Muscle of leg (tissue), 11 donors: Measurements from ENCODE around the gene RDH16. TPM values are rescaled to one million over a fixed set of nuclear protein-coding genes. Genes with fewer than 3 reads are reported as not detected.
"Not testable (repeated sequence)": the region's sequence is repeated elsewhere in the genome, so short reads cannot be mapped to it uniquely, and the experiment has no call there.

Source experiments
- DNase-seq: peaks from one replicate; pipeline ENCODE4 v3.0.0; 2013
- H3K27ac ChIP-seq: one replicate; pipeline ENCODE4 v1.5.1; 2013; ENCODE audit warnings: mild to moderate bottlenecking, low read length, control low read depth
- H3K27me3 ChIP-seq: one replicate; pipeline ENCODE4 v1.6.1; 2013; ENCODE audit warnings: low read length; ENCODE audit not compliant: control insufficient read depth, insufficient read depth
- H3K36me3 ChIP-seq: one replicate; pipeline ENCODE4 v1.6.1; 2013; ENCODE audit warnings: low read length; ENCODE audit not compliant: control insufficient read depth, insufficient read depth
- H3K4me1 ChIP-seq: one replicate; pipeline ENCODE4 v1.6.1; 2013; ENCODE audit warnings: low read length; ENCODE audit not compliant: control insufficient read depth, insufficient read depth
- H3K4me3 ChIP-seq: one replicate; pipeline ENCODE4 v1.5.1; 2013; ENCODE audit warnings: low read length, control low read depth
- H3K9me3 ChIP-seq: replicated peaks from 2 replicates; pipeline ENCODE4 v1.6.1; 2013; ENCODE audit warnings: low read depth, low read length; ENCODE audit not compliant: control insufficient read depth
- WGBS: methylation state at CpG from one replicate; pipeline ENCODE4 v1.1.5; 2013; ENCODE audit warnings: missing lambda C conversion rate; ENCODE audit not compliant: insufficient coverage; 5-methylcytosine and 5-hydroxymethylcytosine counted together
- polyA plus RNA-seq, 8 donors: library from polyadenylated mRNA; unstranded; fragments of 120-200 nt; gene quantifications; one replicate each; pipeline versions ENCODE4 v1.2.1 to v1.2.3, GENCODE V29; 2013; ENCODE audit warnings: inconsistent platforms in 1 of 8, low replicate concordance in 1 of 8; ENCODE audit not compliant: insufficient read length in 8 of 8, insufficient read depth in 1 of 8
- total RNA-seq: library from RNA; stranded (reverse); fragments of 120-200 nt; gene quantifications from one replicate; pipeline ENCODE4 v1.2.4, GENCODE V29; 2013

The RDH16 gene
- total and polyA plus RNA-seq, 9 donors = 0.12 to 0.50 (median 0.27) TPM

- no peaks in the 10 kb centered on the region for H3K9me3 ChIP-seq
- H3K27ac ChIP-seq = no peak overlapping the region
- H3K27me3 ChIP-seq = no peaks in the 10 kb centered on the region
- H3K4me1 ChIP-seq = peaks cover 6% of the 10 kb centered on the region
- no peak overlapping the region for H3K4me3 ChIP-seq
- no peak for DNase-seq
- no CpG with 5 or more reads among the region's 4 CpGs for WGBS
- no peaks in the 10 kb centered on the region for H3K36me3 ChIP-seq
These were observed 30.1 kb downstream of the RDH16 start for GRCh38 chr12:56927281-56927680.

DNA sequence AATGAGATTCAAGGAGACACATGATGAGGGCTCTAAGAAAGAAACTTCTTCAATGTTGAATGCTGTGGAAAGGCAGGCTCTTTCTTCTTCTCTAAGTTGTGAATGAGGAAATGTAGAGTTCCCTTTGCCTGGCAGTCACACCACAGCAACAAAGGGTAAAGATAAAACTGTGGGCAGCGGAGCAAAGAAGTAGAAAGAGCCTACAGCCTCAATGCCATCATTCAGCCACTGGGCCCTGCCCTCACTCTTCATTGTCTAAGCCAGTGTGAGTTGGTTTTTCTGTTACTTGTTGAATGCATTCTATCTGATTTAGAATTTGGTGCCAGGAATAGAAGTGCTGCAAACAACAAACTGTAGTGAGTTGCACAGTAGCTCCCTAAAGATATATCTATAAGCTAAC lies 35.4 kb downstream of the RDH16 start:
- Histone ChIP-seq H3K4me3 (no peak overlapping the region), H3K27me3 (no peaks in the 10 kb centered on the region), H3K27ac (no peak overlapping the region), H3K4me1 (no peaks in the 10 kb centered on the region), H3K9me3 (no peaks in the 10 kb centered on the region), H3K36me3 (no peaks in the 10 kb centered on the region)
- whole genome bisulfite sequencing = no CpG with 5 or more reads among the region's 1 CpG
- DNase-seq = peak; percentile 27

GRCh38 chr12:56921346-56921745 lies 36.1 kb downstream of the RDH16 start:
- Histone ChIP-seq H3K4me3 (no peak overlapping the region), H3K36me3 (no peaks in the 10 kb centered on the region), H3K9me3 (no peaks in the 10 kb centered on the region), H3K27me3 (no peaks in the 10 kb centered on the region), H3K4me1 (no peaks in the 10 kb centered on the region), H3K27ac (no peak overlapping the region)
- DNase-seq = no peak
- no CpG with 5 or more reads among the region's 1 CpG for WGBS

DNA sequence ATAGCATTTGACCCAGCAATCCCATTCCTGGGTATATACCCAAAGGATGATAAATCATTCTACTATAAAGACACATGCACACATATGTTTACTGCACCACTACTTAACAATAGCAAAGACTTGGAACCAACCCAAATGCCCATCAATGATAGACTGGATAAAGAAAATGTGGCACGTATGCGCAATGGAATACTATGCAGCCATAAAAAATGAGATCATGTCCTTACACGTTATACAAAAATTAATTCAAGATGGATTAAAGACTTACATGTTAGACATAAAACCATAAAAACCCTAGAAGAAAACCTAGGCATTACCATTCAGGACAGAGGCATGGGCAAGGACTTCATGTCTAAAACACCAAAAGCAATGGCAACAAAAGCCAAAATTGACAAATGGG lies 39.3 kb downstream of the RDH16 start:
- H3K9me3 ChIP-seq, H3K4me1 ChIP-seq, H3K4me3 ChIP-seq, H3K27ac ChIP-seq, H3K36me3 ChIP-seq, DNase-seq, H3K27me3 ChIP-seq: not testable (repeated sequence)
- no CpG with 5 or more reads among the region's 3 CpGs for WGBS

GRCh38 chr12:56916996-56917333 lies 40.4 kb downstream of the RDH16 start:
- Histone ChIP-seq H3K9me3 (no peaks in the 10 kb centered on the region), H3K27me3 (no peaks in the 10 kb centered on the region), H3K27ac (no peak overlapping the region), H3K4me3 (no peak overlapping the region), H3K36me3 (no peaks in the 10 kb centered on the region), H3K4me1 (no peaks in the 10 kb centered on the region)
- WGBS = 92% methylated on average over 1 of the region's 1 CpG
- peak; percentile 13 for DNase-seq

DNA sequence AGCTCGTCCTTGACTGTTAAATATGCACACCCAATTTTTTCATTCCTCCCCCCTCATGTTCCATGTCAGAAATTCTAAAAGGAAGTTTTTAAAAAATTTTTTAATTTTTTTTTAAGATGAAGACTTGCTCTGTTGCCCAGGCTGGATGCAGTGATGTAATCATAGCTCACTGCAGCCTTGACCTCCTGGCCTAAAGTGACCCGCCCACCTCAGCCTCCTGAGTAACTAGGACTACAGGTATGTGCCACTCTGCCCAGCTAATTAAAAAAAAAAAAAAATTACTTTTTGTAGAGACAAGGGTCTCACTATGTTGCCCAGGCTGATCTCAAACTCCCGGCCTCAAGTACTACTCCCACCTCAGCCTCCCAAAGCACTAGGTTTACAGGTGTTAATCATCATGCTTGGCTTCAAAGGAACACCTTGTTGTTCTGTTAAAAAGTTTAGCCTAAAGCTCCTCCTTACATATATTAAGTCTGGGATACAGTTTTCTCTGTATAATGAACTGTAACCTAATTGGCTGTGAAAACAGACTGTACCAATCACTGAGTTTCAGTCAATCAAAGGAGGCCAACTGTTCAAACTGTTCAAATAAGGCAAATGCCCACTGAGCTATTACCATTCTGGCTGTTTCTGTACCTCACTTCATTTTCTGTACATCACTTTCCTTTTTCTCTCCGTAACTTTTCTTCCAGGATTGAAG lies 41.0 kb downstream of the RDH16 start:
- Histone ChIP-seq H3K4me1 (no peaks in the 10 kb centered on the region), H3K4me3 (no peak overlapping the region), H3K27ac (no peak overlapping the region), H3K9me3 (no peaks in the 10 kb centered on the region), H3K27me3 (no peaks in the 10 kb centered on the region), H3K36me3 (no peaks in the 10 kb centered on the region)
- no CpG with 5 or more reads among the region's 4 CpGs for WGBS
- no peak for DNase-seq

DNA sequence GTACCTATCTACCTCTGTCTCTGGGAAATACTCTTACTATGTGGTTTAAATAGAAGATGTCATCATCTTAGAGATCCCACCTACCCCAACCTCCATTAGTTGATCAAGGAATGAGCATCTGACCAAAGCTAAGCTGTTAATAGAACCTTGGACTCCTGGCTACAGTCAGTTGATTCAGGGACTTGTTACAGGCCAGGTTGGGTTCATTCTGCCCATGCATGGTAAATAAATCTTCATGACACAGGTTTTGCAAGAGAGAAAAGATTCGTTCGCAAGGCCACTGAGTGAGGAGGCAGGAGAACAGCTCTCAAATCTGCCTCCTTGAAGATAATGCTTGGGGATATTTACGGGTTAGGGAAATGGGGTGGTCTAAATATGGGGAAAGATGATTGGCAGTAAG lies 42.7 kb downstream of the RDH16 start:
- Histone ChIP-seq H3K4me3 (no peak overlapping the region), H3K4me1 (no peaks in the 10 kb centered on the region), H3K9me3 (peaks cover 3% of the 10 kb centered on the region), H3K36me3 (no peaks in the 10 kb centered on the region), H3K27me3 (no peaks in the 10 kb centered on the region), H3K27ac (no peak overlapping the region)
- DNase-seq = no peak
- WGBS = 75% methylated on average over 2 of the region's 3 CpGs

- no peaks in the 10 kb centered on the region for H3K4me1 ChIP-seq
These were observed 43.2 kb downstream of the RDH16 start for GRCh38 chr12:56914256-56914655.

DNA sequence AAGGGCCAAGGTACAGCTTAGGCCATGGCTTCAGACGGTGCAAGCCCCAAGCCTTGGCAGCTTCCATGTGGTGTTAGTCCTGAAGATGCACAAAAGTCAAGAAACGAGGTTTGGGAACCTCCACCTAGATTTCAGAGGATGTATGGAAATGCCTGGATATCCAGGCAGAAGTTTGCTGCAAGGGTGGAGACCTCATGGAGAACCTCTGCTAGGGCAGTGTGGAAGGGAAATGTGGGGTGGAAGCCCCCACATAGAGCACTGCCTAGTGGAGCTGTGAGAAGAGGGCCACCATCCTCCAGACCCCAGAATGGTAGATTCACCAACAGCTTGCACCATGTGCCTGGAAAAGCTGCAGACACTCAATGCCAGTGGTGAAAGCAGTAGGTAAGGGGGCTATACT lies 48.0 kb downstream of the RDH16 start:
- H3K36me3 ChIP-seq, DNase-seq, H3K4me1 ChIP-seq, H3K27me3 ChIP-seq, H3K27ac ChIP-seq, H3K4me3 ChIP-seq: not testable (repeated sequence)
- WGBS = 38% methylated on average over 1 of the region's 2 CpGs
- peaks cover 13% of the 10 kb centered on the region for H3K9me3 ChIP-seq

More at GRCh38 chr12:56914256-56914655, 43.2 kb downstream of the RDH16 start:
- Histone ChIP-seq H3K9me3 (peaks cover 6% of the 10 kb centered on the region), H3K36me3 (no peaks in the 10 kb centered on the region), H3K4me3 (no peak overlapping the region), H3K27ac (no peak overlapping the region), H3K27me3 (no peaks in the 10 kb centered on the region)
- no peak for DNase-seq

DNA sequence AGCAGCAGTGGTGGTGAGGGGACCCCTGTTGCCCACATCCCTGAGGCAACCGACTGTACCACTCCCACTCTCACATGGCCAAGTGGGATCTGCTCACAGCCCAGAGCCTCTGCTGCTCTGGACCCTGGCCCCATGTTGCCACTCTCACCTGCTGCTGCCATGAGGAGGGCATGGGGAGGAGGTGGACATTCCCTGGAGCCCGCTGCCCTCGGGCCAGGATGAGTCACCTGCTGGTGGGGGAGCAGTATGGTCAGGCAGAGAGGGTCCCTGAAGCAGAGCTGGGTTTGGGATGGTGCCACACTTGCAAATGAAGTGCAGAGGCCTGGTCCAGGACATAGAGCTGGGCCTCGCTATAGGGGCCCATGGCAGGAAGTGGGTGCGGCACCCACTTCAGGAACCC lies 49.3 kb downstream of the RDH16 start:
- 76% methylated on average over 4 of the region's 5 CpGs for WGBS
- no peak for DNase-seq
- no peak overlapping the region for H3K4me3 ChIP-seq
- peaks cover 13% of the 10 kb centered on the region for H3K9me3 ChIP-seq
- no peaks in the 10 kb centered on the region for H3K27me3 ChIP-seq
- H3K4me1 ChIP-seq = no peaks in the 10 kb centered on the region
- H3K27ac ChIP-seq = no peak overlapping the region
- H3K36me3 ChIP-seq = no peaks in the 10 kb centered on the region

DNA sequence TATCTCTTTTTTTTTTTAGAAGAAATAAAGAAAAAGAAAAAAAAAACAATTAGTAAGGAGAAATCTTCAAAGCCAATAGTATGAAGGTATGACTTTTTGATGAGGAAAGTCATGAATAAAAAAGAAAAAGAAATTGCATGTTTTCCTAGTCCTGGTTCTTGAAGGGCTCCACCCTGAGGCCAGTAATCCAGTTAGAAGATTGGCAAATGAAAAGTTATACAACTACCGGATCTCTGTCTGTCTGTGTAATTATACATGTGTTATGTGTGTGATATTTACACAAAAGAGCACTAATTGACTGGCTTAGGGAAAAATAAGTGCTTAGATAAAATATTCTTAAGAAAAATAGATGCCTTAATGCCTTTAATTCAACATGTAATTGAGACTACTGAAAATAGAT lies 51.6 kb downstream of the RDH16 start:
- Histone ChIP-seq H3K4me1 (no peaks in the 10 kb centered on the region), H3K36me3 (no peaks in the 10 kb centered on the region), H3K4me3 (no peak overlapping the region), H3K27ac (no peak overlapping the region), H3K9me3 (peaks cover 22% of the 10 kb centered on the region), H3K27me3 (no peaks in the 10 kb centered on the region)
- WGBS = no CpG with 5 or more reads among the region's 1 CpG
- DNase-seq = no peak
